Smooth muscle cell (in vitro differentiated cells): Measurements from ENCODE around the gene C2CD3. TPM values are rescaled to one million over a fixed set of nuclear protein-coding genes. Genes with fewer than 3 reads are reported as not detected.
A peak's percentile ranks its signal among the peaks of the same experiment; 100 is the strongest.

Source experiments
- DNase-seq: peaks from one replicate; lab custom pipeline; 2025; ENCODE audit not compliant: unreplicated experiment; lab: John Stamatoyannopoulos, UW
- H2AFZ ChIP-seq: fragments of 200-600 bp; sonication (generic); 2 replicates; pipeline ENCODE4 v1.6.0; 2016; ENCODE audit warnings: antibody characterized with exemption, low read depth, mild to moderate bottlenecking
- H3F3A ChIP-seq: fragments of 200-600 bp; sonication (generic); 2 replicates; pipeline ENCODE4 v1.6.0; 2017; ENCODE audit warnings: antibody characterized with exemption, low read depth
- H3K27ac ChIP-seq: fragments of 200-600 bp; sonication (generic); 2 replicates; pipeline ENCODE4 v1.5.1; 2016; ENCODE audit warnings: low read depth, mild to moderate bottlenecking
- H3K27me3 ChIP-seq: fragments of 200-600 bp; sonication (generic); 2 replicates; pipeline ENCODE4 v1.6.1; 2016; ENCODE audit warnings: low read depth, mild to moderate bottlenecking
- H3K36me3 ChIP-seq: fragments of 200-600 bp; sonication (generic); 2 replicates; pipeline ENCODE4 v1.5.1; 2016; ENCODE audit warnings: low read depth
- H3K4me1 ChIP-seq: fragments of 200-600 bp; sonication (generic); 2 replicates; pipeline ENCODE4 v1.5.1; 2016; ENCODE audit warnings: low read depth
- H3K4me2 ChIP-seq: fragments of 200-600 bp; sonication (generic); 2 replicates; pipeline ENCODE4 v1.6.0; 2016; ENCODE audit warnings: mild to moderate bottlenecking
- H3K4me3 ChIP-seq: fragments of 200-600 bp; sonication (generic); 2 replicates; pipeline ENCODE4 v1.5.1; 2016; ENCODE audit warnings: mild to moderate bottlenecking
- H3K79me2 ChIP-seq: fragments of 200-600 bp; sonication (generic); 2 replicates; pipeline ENCODE4 v1.6.0; 2016; ENCODE audit warnings: low read depth, mild to moderate bottlenecking
- H3K9ac ChIP-seq: fragments of 200-600 bp; sonication (generic); 2 replicates; pipeline ENCODE4 v1.6.0; 2016; ENCODE audit warnings: low read depth
- H3K9me3 ChIP-seq: fragments of 200-600 bp; sonication (generic); replicated peaks from 2 replicates; pipeline ENCODE4 v1.5.1; 2016; ENCODE audit warnings: low read depth
- H4K20me1 ChIP-seq: fragments of 200-600 bp; sonication (generic); 2 replicates; pipeline ENCODE4 v1.6.0; 2016; ENCODE audit warnings: low read depth
- WGBS: methylation state at CpG from one replicate; pipeline ENCODE4 v1.1.7; 2016; ENCODE audit warnings: low lambda C conversion rate; 5-methylcytosine and 5-hydroxymethylcytosine counted together
- polyA plus RNA-seq: library from polyadenylated mRNA; unstranded; fragments of >200 nt; fragmentation: Nextera tagmentation; extraction: Ambion mirVana; gene quantifications from 2 replicates; pipeline ENCODE4 v1.2.1, GENCODE V29; 2016
- total RNA-seq: library from RNA; depleted of rRNA; stranded (reverse); fragments of >200 nt; gene quantifications from 2 replicates; pipeline ENCODE4 v1.2.3, GENCODE V29; 2014
- TF ChIP-seq, protein P1 (sequence below): fragments of 200-600 bp; sonication (generic); IDR thresholded peaks from 2 replicates; pipeline ENCODE4 v1.5.1; 2017; ENCODE audit warnings: borderline replicate concordance, mild to moderate bottlenecking, antibody characterized with exemption; ENCODE audit not compliant: insufficient read depth, poor library complexity, severe bottlenecking

C2CD3 gene
- total and polyA plus RNA-seq, 2 experiments from 2014 or later, result 4.9 to 24.1 TPM

DNA sequence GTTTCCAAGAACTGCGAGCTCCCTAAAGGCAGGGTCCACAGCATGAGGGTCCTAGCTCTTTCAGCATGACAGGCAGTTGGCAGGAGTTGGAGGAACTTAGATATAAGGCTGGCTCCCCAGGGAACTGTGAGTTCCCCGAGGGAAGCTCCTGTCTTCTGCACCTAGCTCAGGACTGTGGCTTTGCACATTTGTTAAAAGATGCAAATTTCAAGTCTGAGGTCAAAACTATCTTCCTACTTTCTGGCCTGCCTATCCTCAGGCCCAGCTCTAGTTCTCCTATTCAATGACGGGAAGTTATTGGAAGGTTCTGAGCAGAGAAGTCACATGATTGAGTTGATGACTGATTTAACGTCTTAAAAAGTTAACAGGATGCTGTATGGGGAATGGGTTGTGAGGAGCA is 150.3 kb downstream of the C2CD3 start:
- peak overlapping the region; percentile 79 for H3K27ac ChIP-seq
- no peak overlapping the region for H3K9ac ChIP-seq
- DNase-seq, result no peak
- no peaks in the 10 kb centered on the region for H3K79me2 ChIP-seq
- H3K4me2 ChIP-seq, result peak overlapping the region; percentile 66
- peaks cover 8% of the 10 kb centered on the region for H3F3A ChIP-seq
- H4K20me1 ChIP-seq, result no peaks in the 10 kb centered on the region
- WGBS, result 92% methylated on average over 4 of the region's 4 CpGs
- H3K4me3 ChIP-seq, result no peak overlapping the region
- H3K27me3 ChIP-seq, result no peaks in the 10 kb centered on the region
- no peaks in the 10 kb centered on the region for H3K36me3 ChIP-seq
- TF ChIP-seq, protein P1, sequence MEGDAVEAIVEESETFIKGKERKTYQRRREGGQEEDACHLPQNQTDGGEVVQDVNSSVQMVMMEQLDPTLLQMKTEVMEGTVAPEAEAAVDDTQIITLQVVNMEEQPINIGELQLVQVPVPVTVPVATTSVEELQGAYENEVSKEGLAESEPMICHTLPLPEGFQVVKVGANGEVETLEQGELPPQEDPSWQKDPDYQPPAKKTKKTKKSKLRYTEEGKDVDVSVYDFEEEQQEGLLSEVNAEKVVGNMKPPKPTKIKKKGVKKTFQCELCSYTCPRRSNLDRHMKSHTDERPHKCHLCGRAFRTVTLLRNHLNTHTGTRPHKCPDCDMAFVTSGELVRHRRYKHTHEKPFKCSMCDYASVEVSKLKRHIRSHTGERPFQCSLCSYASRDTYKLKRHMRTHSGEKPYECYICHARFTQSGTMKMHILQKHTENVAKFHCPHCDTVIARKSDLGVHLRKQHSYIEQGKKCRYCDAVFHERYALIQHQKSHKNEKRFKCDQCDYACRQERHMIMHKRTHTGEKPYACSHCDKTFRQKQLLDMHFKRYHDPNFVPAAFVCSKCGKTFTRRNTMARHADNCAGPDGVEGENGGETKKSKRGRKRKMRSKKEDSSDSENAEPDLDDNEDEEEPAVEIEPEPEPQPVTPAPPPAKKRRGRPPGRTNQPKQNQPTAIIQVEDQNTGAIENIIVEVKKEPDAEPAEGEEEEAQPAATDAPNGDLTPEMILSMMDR, result no peak
- no peaks in the 10 kb centered on the region for H3K9me3 ChIP-seq
- no peak overlapping the region for H2AFZ ChIP-seq
- H3K4me1 ChIP-seq, result peaks cover 7% of the 10 kb centered on the region

DNA sequence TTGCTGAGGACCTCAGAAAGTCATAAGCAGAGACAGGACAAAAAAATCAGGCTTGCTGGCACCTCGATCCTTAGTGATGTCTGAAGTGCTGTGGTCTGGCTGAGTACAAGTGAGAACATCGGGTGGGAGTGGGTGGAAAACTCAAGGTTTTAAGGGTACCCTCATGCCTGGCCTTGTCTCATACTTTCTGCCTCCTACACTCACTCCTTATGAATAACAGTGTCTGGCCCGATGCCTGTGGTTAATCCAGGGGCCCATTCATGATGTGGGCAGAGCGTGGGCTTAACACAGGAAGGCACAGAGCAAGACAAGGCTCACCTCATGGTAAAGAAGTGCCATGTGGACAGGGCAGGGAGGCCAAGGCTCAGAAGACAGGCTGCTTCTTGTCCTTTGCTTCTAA is 150.9 kb downstream of the C2CD3 start:
- no peaks in the 10 kb centered on the region for H4K20me1 ChIP-seq
- H3K4me1 ChIP-seq, result peaks cover 7% of the 10 kb centered on the region
- 37% methylated on average over 4 of the region's 4 CpGs for WGBS
- H3K9me3 ChIP-seq, result no peaks in the 10 kb centered on the region
- no peak overlapping the region for H3K4me3 ChIP-seq
- H2AFZ ChIP-seq, result no peak overlapping the region
- H3K27ac ChIP-seq, result peak overlapping the region; percentile 79
- peak overlapping the region; percentile 66 for H3K4me2 ChIP-seq
- peaks cover 8% of the 10 kb centered on the region for H3F3A ChIP-seq
- H3K79me2 ChIP-seq, result no peaks in the 10 kb centered on the region
- no peaks in the 10 kb centered on the region for H3K27me3 ChIP-seq
- TF ChIP-seq, protein P1, result no peak
- H3K36me3 ChIP-seq, result no peaks in the 10 kb centered on the region
- DNase-seq, result no peak
- H3K9ac ChIP-seq, result no peak overlapping the region

DNA sequence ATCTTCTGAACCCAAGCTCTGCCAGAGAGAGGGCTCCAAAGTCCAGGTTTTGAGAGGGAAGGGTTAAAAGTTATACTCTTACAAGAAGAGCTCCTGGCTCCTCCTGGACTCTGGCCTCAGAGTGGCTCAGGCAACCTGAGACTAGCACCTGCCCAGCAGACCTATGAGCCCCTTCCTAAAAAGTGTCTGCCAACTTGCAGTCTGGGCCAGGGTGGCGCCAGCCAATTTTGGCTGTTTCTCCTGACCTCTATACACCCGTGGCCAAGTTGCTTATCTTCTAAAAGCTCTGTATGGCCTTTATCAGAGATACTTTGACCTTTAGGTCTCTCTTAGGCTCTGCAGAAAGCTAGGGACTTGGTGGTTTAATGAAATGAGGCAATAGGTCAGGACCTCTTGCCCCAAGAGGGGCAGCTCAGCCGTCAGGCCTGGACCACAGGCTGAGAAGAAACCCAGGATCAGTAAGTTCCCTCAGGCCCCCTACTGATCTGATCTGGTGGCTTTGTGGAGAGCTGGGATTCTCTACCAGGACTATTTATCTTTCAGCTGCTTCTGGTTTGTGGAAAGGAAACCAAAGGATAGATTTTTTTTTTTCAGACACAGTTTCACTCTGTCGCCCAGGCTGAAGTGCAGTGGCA is 151.6 kb downstream of the C2CD3 start:
- Histone ChIP-seq H3F3A (peaks cover 8% of the 10 kb centered on the region), H2AFZ (no peak overlapping the region), H3K4me1 (peaks cover 7% of the 10 kb centered on the region), H3K4me3 (no peak overlapping the region), H3K9ac (no peak overlapping the region), H3K4me2 (peak overlapping the region; percentile 66), H3K27ac (peak overlapping the region; percentile 79), H4K20me1 (no peaks in the 10 kb centered on the region), H3K27me3 (no peaks in the 10 kb centered on the region), H3K9me3 (no peaks in the 10 kb centered on the region), H3K36me3 (no peaks in the 10 kb centered on the region), H3K79me2 (no peaks in the 10 kb centered on the region)
- WGBS, result 52% methylated on average over 4 of the region's 4 CpGs
- TF ChIP-seq, protein P1, result no peak
- DNase-seq, result no peak
